Thoracic aorta (tissue), 2 donors: ENCODE data around the gene PRPF6. TPM values are rescaled to one million over a fixed set of nuclear protein-coding genes. Genes with fewer than 3 reads are reported as not detected.

Experiments
- ATAC-seq: fragments of 150-250 bp; one replicate; pipeline ENCODE4 v1.8.0; 2017; ENCODE audit warnings: low read depth; ENCODE audit not compliant: insufficient number of reproducible peaks, low FRiP score
- DNase-seq: peaks from one replicate; pipeline ENCODE4 v3.0.0-alpha.2; 2020; ENCODE audit warnings: low spot score
- H3K27ac ChIP-seq, 2 donors: fragments of 200-600 bp; sonication (generic); 1 replicate in 1 of 2; 2 replicates in 1 of 2; pipeline ENCODE4 v1.5.1; 2016; ENCODE audit warnings: mild to moderate bottlenecking in 2 of 2, moderate library complexity in 2 of 2
- H3K27me3 ChIP-seq: fragments of 200-600 bp; sonication (generic); replicated peaks from 2 replicates; pipeline ENCODE4 v1.6.0; 2016; ENCODE audit warnings: mild to moderate bottlenecking; ENCODE audit not compliant: insufficient read depth
- H3K36me3 ChIP-seq: fragments of 200-600 bp; sonication (generic); one replicate; pipeline ENCODE4 v1.5.1; 2016
- H3K4me1 ChIP-seq, 2 donors: fragments of 200-600 bp; sonication (generic); 1 replicate in 1 of 2; 2 replicates in 1 of 2; pipeline versions ENCODE4 v1.5.1 to v1.6.0; 2016; ENCODE audit warnings: low read depth in 2 of 2, mild to moderate bottlenecking in 1 of 2; ENCODE audit not compliant: control insufficient read depth in 1 of 2
- H3K4me3 ChIP-seq: fragments of 200-600 bp; sonication (generic); 2 replicates; pipeline ENCODE4 v1.5.1; 2016; ENCODE audit warnings: mild to moderate bottlenecking
- H3K9me3 ChIP-seq: fragments of 200-600 bp; sonication (generic); 2 replicates; pipeline ENCODE4 v1.5.1; 2016
- CTCF ChIP-seq: fragments of 200-600 bp; sonication (generic); IDR thresholded peaks from one replicate; pipeline ENCODE4 v1.5.1; 2019; ENCODE audit warnings: antibody characterized with exemption
- total RNA-seq, 2 donors: library from RNA; depleted of rRNA; stranded (reverse); fragments of >200 nt; gene quantifications; one replicate each; pipeline versions ENCODE4 v1.1.0 to v1.2.3, GENCODE V29; 2016

Gene PRPF6
- total RNA-seq, 2 donors from 2014 or later = 51.9 to 52.9 TPM

GRCh38 chr20:64080013-64080812 lies 99.3 kb downstream of the PRPF6 start, which contains the start of gene OPRL1:
OPRL1 (plus strand) TSS chr20:64080082; CDS start chr20:64092721, 12,639 bp downstream.
- no peak for TF ChIP-seq CTCF
- Histone ChIP-seq H3K9me3 (no peaks in the 10 kb centered on the region), H3K4me3 (peak within 1 kb of the TSS; percentile 83), H3K27ac (peak within 1 kb of the TSS; percentile 2 to 33), H3K4me1 (peaks cover 20 to 38% of the 10 kb centered on the region in 2 donors), H3K36me3 (no peaks in the 10 kb centered on the region), H3K27me3 (no peaks in the 10 kb centered on the region)
- DNase-seq (no peak), ATAC-seq (no peak)

- Histone ChIP-seq H3K27me3 (no peaks in the 10 kb centered on the region), H3K4me1 (peaks cover 20 to 38% of the 10 kb centered on the region in 2 donors), H3K27ac (no peak overlapping the region), H3K36me3 (no peaks in the 10 kb centered on the region), H3K4me3 (peak overlapping the region; percentile 70), H3K9me3 (no peaks in the 10 kb centered on the region)
- ATAC-seq (no peak), DNase-seq (no peak)
- no peak for TF ChIP-seq CTCF
These were observed 100.1 kb downstream of the PRPF6 start for GRCh38 chr20:64080813-64081623.

GRCh38 chr20:64081624-64081964 lies 100.7 kb downstream of the PRPF6 start:
- ATAC-seq = no peak

GRCh38 chr20:64082126-64082731 lies 101.3 kb downstream of the PRPF6 start:
- no peak for DNase-seq
- no peak for TF ChIP-seq CTCF
- H3K4me3 ChIP-seq = no peak overlapping the region
- H3K9me3 ChIP-seq = no peaks in the 10 kb centered on the region
- H3K4me1 ChIP-seq = peaks cover 20 to 38% of the 10 kb centered on the region in 2 donors
- ATAC-seq = no peak
- no peaks in the 10 kb centered on the region for H3K36me3 ChIP-seq
- no peak overlapping the region for H3K27ac ChIP-seq
- no peaks in the 10 kb centered on the region for H3K27me3 ChIP-seq

More at GRCh38 chr20:64081624-64081964, 100.7 kb downstream of the PRPF6 start:
- no peak for DNase-seq
- H3K4me3 ChIP-seq = no peak overlapping the region
- no peaks in the 10 kb centered on the region for H3K27me3 ChIP-seq
- no peaks in the 10 kb centered on the region for H3K36me3 ChIP-seq
- H3K4me1 ChIP-seq = peaks cover 20 to 38% of the 10 kb centered on the region in 2 donors
- no peaks in the 10 kb centered on the region for H3K9me3 ChIP-seq
- TF ChIP-seq CTCF = no peak
- no peak overlapping the region for H3K27ac ChIP-seq

Other genes starting within 250 kb of the PRPF6 start
- gene LIME1, start 244.5 kb upstream of the PRPF6 start, total RNA-seq = 10 to 100 TPM; 15.6 to 26.5 TPM
- 100 to 1,000 TPM in 1 of 2 donors, 10 to 100 TPM in 1; 36.2 to 103 TPM for gene SLC2A4RG, start 241.4 kb upstream of the PRPF6 start, total RNA-seq
- gene ZBTB46, start 149.9 kb upstream of the PRPF6 start, total RNA-seq = 1 to 10 TPM; 9.3 to 9.9 TPM
- gene ABHD16B, start 119.6 kb upstream of the PRPF6 start, total RNA-seq = not detected
- gene TPD52L2, start 115.9 kb upstream of the PRPF6 start, total RNA-seq = 100 to 1,000 TPM; 106 to 159 TPM
- 10 to 100 TPM; 48.5 to 61.2 TPM for gene DNAJC5, start 86.0 kb upstream of the PRPF6 start, total RNA-seq
- gene UCKL1, start 24.7 kb upstream of the PRPF6 start, total RNA-seq = 10 to 100 TPM; 27.3 to 40.5 TPM
- gene ZNF512B, start 11.2 kb upstream of the PRPF6 start, total RNA-seq = 10 to 100 TPM; 10.2 to 13.8 TPM
- gene SAMD10, start 1.5 kb upstream of the PRPF6 start, total RNA-seq = 1 to 10 TPM in 1 of 2 donors, under 1 TPM in 1; 0.78 to 3.0 TPM
- 1 to 10 TPM in 1 of 2 donors, under 1 TPM in 1; 0.81 to 3.2 TPM for gene C20orf204, start 55.0 kb downstream of the PRPF6 start, total RNA-seq
- gene SOX18, start 68.5 kb downstream of the PRPF6 start, total RNA-seq = 10 to 100 TPM in 1 of 2 donors, 1 to 10 TPM in 1; 4.2 to 15.3 TPM
- 10 to 100 TPM; 30.1 to 48.6 TPM for gene TCEA2, start 82.1 kb downstream of the PRPF6 start, total RNA-seq
- 10 to 100 TPM; 20.6 to 41.2 TPM for gene RGS19, start 98.4 kb downstream of the PRPF6 start, total RNA-seq
- 1 to 10 TPM; 1.1 to 3.2 TPM for gene OPRL1, start 99.0 kb downstream of the PRPF6 start, total RNA-seq
- gene LKAAEAR1, start 103.3 kb downstream of the PRPF6 start, total RNA-seq = not detected
- not detected for gene NPBWR2, start 126.4 kb downstream of the PRPF6 start, total RNA-seq
- gene MYT1, start 183.3 kb downstream of the PRPF6 start, total RNA-seq = not detected